H1 (cell line): ENCODE data around the gene MYH11. TPM values are rescaled to one million over a fixed set of nuclear protein-coding genes. Genes with fewer than 3 reads are reported as not detected.

Source experiments
- CTCF ChIA-PET: fragments of 300-600 bp; sonication (Branson Sonifier 250); formaldehyde crosslinking; loops from one replicate; lab custom pipeline; 2021; ENCODE audit not compliant: partially characterized antibody; lab: Charles Lee
- POLR2A ChIA-PET: fragments of 300-600 bp; sonication (Branson Sonifier 250); formaldehyde crosslinking; loops from one replicate; lab custom pipeline; 2021; ENCODE audit warnings: inconsistent platforms; ENCODE audit not compliant: partially characterized antibody; lab: Charles Lee
- DNase-seq, 2 experiments: peaks; one replicate each; pipeline versions ENCODE4 v3.0.0 to v3.0.0-alpha.2; 2010 to 2022; ENCODE audit warnings: low spot score in 2 of 2, low read depth in 1 of 2, mixed read lengths in 1 of 2
- FAIRE-seq: peaks from 2 replicates; lab custom pipeline; 2011; peaks lifted over from hg19 to GRCh38; lab: Jason Lieb, UNC
- H2AFZ ChIP-seq: 2 replicates; pipeline ENCODE4 v1.8.1; 2012; ENCODE audit warnings: low read length, inconsistent platforms
- H2AK5ac ChIP-seq: 2 replicates; pipeline ENCODE4 v1.6.1; 2013; ENCODE audit warnings: low read depth, low read length
- H2BK120ac ChIP-seq: replicated peaks from 2 replicates; pipeline ENCODE3; 2013; ENCODE audit warnings: low read depth, low read length, inconsistent platforms
- H2BK12ac ChIP-seq: 2 replicates; pipeline ENCODE4 v1.6.1; 2013; ENCODE audit warnings: low read depth, low read length
- H2BK15ac ChIP-seq: 2 replicates; pipeline ENCODE4 v1.6.1; 2013; ENCODE audit warnings: low read length
- H2BK20ac ChIP-seq: 2 replicates; pipeline ENCODE4 v1.6.1; 2013; ENCODE audit warnings: low read length
- H2BK5ac ChIP-seq: 2 replicates; pipeline ENCODE4 v1.6.1; 2013; ENCODE audit warnings: low read depth, low read length
- H3K14ac ChIP-seq: 2 replicates; pipeline ENCODE4 v1.6.1; 2013; ENCODE audit warnings: inconsistent platforms; ENCODE audit not compliant: insufficient read length
- H3K18ac ChIP-seq: 2 replicates; pipeline ENCODE4 v1.6.1; 2013; ENCODE audit warnings: low read length; ENCODE audit errors: extremely low read depth
- H3K23ac ChIP-seq: 2 replicates; pipeline ENCODE4 v1.6.1; 2013; ENCODE audit warnings: inconsistent platforms; ENCODE audit not compliant: insufficient read length
- H3K23me2 ChIP-seq: 2 replicates; pipeline ENCODE4 v1.6.1; 2013; ENCODE audit warnings: low read depth, low read length
- H3K27ac ChIP-seq: 2 replicates; pipeline ENCODE4 v1.6.1; 2011; ENCODE audit warnings: low read depth, low read length, inconsistent platforms
- H3K27me3 ChIP-seq, 4 experiments: replicated peaks in 1 of 4; 1 replicate in 1 of 4; 2 replicates in 3 of 4; pipeline versions ENCODE4 v1.6.1 to v1.8.1; 2011 to 2013; ENCODE audit warnings: low read length in 3 of 4, mild to moderate bottlenecking in 3 of 4, inconsistent platforms in 2 of 4, mixed read lengths in 2 of 4, moderate library complexity in 1 of 4; ENCODE audit not compliant: control insufficient read depth in 3 of 4, insufficient read depth in 3 of 4; ENCODE audit errors: extremely low read depth in 1 of 4
- H3K36me3 ChIP-seq, 4 experiments: 2 replicates each; pipeline versions ENCODE4 v1.6.1 to v1.8.1; 2011 to 2013; ENCODE audit warnings: mild to moderate bottlenecking in 4 of 4, low read length in 3 of 4, moderate library complexity in 2 of 4, control low read depth in 1 of 4, inconsistent platforms in 1 of 4; ENCODE audit not compliant: insufficient read depth in 4 of 4, control insufficient read depth in 2 of 4
- H3K4ac ChIP-seq: replicated peaks from 2 replicates; pipeline ENCODE3; 2013; ENCODE audit warnings: low read length, low read depth, mixed read lengths, inconsistent platforms; ENCODE audit not compliant: insufficient read length
- H3K4me1 ChIP-seq, 4 experiments: replicated peaks in 1 of 4; 1 replicate in 1 of 4; 2 replicates in 3 of 4; pipeline versions ENCODE4 v1.6.1 to v1.8.1; 2011 to 2013; ENCODE audit warnings: low read length in 3 of 4, inconsistent platforms in 2 of 4, mixed read lengths in 1 of 4; ENCODE audit not compliant: insufficient read depth in 4 of 4, control insufficient read depth in 3 of 4
- H3K4me2 ChIP-seq, 2 experiments: 2 replicates each; pipeline versions ENCODE4 v1.6.1 to v1.8.1; 2011 to 2013; ENCODE audit warnings: low read depth in 2 of 2, low read length in 2 of 2, control low read depth in 1 of 2, inconsistent platforms in 1 of 2, mild to moderate bottlenecking in 1 of 2; ENCODE audit not compliant: insufficient read depth in 1 of 2
- H3K4me3 ChIP-seq, 4 experiments: fragments of 200-600, 300-600 bp in 1 of 4; sonication (generic), shearing (Covaris generic), sonication (Bioruptor Twin) in 1 of 4; 2 replicates each; pipeline versions ENCODE4 v1.5.1 to v1.8.1; 2011 to 2016; ENCODE audit warnings: low read length in 4 of 4, low read depth in 3 of 4, control low read depth in 2 of 4, inconsistent platforms in 2 of 4, mild to moderate bottlenecking in 2 of 4, mixed read lengths in 1 of 4, moderate library complexity in 1 of 4; ENCODE audit not compliant: insufficient read depth in 2 of 4; ENCODE audit errors: extremely low read depth in 1 of 4
- H3K56ac ChIP-seq: replicated peaks from 2 replicates; pipeline ENCODE3; 2013; ENCODE audit warnings: low read depth, mild to moderate bottlenecking, mixed read lengths, low read length, inconsistent platforms; ENCODE audit not compliant: insufficient read length
- H3K79me1 ChIP-seq: 2 replicates; pipeline ENCODE4 v1.6.1; 2013; ENCODE audit warnings: low read depth, low read length, control low read depth
- H3K79me2 ChIP-seq, 2 experiments: 2 replicates each; pipeline versions ENCODE4 v1.6.1 to v1.8.1; 2012 to 2013; ENCODE audit warnings: low read length in 2 of 2, mild to moderate bottlenecking in 2 of 2, inconsistent platforms in 1 of 2; ENCODE audit not compliant: insufficient read depth in 2 of 2, control insufficient read depth in 1 of 2
- H3K9ac ChIP-seq, 4 experiments: replicated peaks in 1 of 4; 1 replicate in 1 of 4; 2 replicates in 3 of 4; pipeline versions ENCODE4 v1.6.1 to v1.8.1; 2011 to 2013; ENCODE audit warnings: low read depth in 3 of 4, low read length in 3 of 4, control low read depth in 2 of 4, mild to moderate bottlenecking in 2 of 4, moderate library complexity in 2 of 4, inconsistent platforms in 1 of 4; ENCODE audit errors: extremely low read depth in 1 of 4
- H3K9me3 ChIP-seq, 2 experiments: 2 replicates each; pipeline versions ENCODE4 v1.6.1 to v1.8.1; 2012 to 2013; ENCODE audit warnings: mild to moderate bottlenecking in 2 of 2, moderate library complexity in 2 of 2, control low read depth in 1 of 2, inconsistent platforms in 1 of 2, low read depth in 1 of 2, low read length in 1 of 2, mixed read lengths in 1 of 2; ENCODE audit not compliant: insufficient read depth in 2 of 2
- H4K20me1 ChIP-seq, 2 experiments: replicated peaks in 1 of 2; 2 replicates each; pipeline versions ENCODE3 to v1.8.1; 2011 to 2013; ENCODE audit warnings: inconsistent platforms in 2 of 2, low read length in 2 of 2, mild to moderate bottlenecking in 1 of 2; ENCODE audit not compliant: insufficient read depth in 2 of 2, control insufficient read depth in 1 of 2
- H4K5ac ChIP-seq: 2 replicates; pipeline ENCODE4 v1.6.1; 2013; ENCODE audit warnings: low read length, low read depth, mixed read lengths, inconsistent platforms; ENCODE audit not compliant: insufficient read length
- H4K8ac ChIP-seq: 2 replicates; pipeline ENCODE4 v1.8.0; 2013; ENCODE audit warnings: mild to moderate bottlenecking, moderate library complexity, low read length, inconsistent platforms; ENCODE audit not compliant: insufficient read depth; ENCODE audit errors: extremely low read depth
- H4K91ac ChIP-seq: replicated peaks from 2 replicates; pipeline ENCODE3; 2013; ENCODE audit warnings: low read length, mixed read lengths, inconsistent platforms; ENCODE audit not compliant: insufficient read length
- ATF3 ChIP-seq: IDR thresholded peaks from 2 replicates; pipeline ENCODE4 v1.6.1; 2011; ENCODE audit warnings: low read depth, mild to moderate bottlenecking, low read length; ENCODE audit not compliant: insufficient read depth
- BACH1 ChIP-seq: IDR thresholded peaks from 2 replicates; pipeline ENCODE4 v1.6.1; 2012; ENCODE audit warnings: low read length, improper control_type of control experiment
- BCL11A ChIP-seq, 2 experiments: IDR thresholded peaks; one replicate each; pipeline ENCODE4 v1.6.1; 2011; ENCODE audit warnings: low read depth in 2 of 2, low read length in 2 of 2, mild to moderate bottlenecking in 2 of 2
- CHD1 ChIP-seq: IDR thresholded peaks from 2 replicates; pipeline ENCODE4 v1.6.1; 2012; ENCODE audit warnings: low read depth, low read length, improper control_type of control experiment
- CTCF ChIP-seq, 3 experiments: IDR thresholded peaks; 1 replicate in 2 of 3; 2 replicates in 1 of 3; pipeline versions ENCODE4 v1.5.1 to v1.6.1; 2011; ENCODE audit warnings: low read length in 3 of 3, mild to moderate bottlenecking in 3 of 3, inconsistent platforms in 2 of 3, low read depth in 1 of 3, moderate library complexity in 1 of 3; ENCODE audit not compliant: insufficient read depth in 1 of 3; ENCODE audit errors: control extremely low read depth in 1 of 3
- GABPA ChIP-seq: IDR thresholded peaks from 2 replicates; pipeline ENCODE4 v1.6.1; 2011; ENCODE audit warnings: mild to moderate bottlenecking, low read length, moderate library complexity, borderline replicate concordance; ENCODE audit not compliant: insufficient read depth
- KDM5A ChIP-seq: fragments of 200-600 bp; IDR thresholded peaks from 2 replicates; pipeline ENCODE4 v1.7.1; 2012; ENCODE audit warnings: mild to moderate bottlenecking, low read length, inconsistent platforms, mixed read lengths
- RAD21 ChIP-seq, 2 experiments: IDR thresholded peaks in 1 of 2; conservative IDR thresholded peaks in 1 of 2; 2 replicates each; pipeline ENCODE4 v1.6.1; 2011; ENCODE audit warnings: low read depth in 2 of 2, low read length in 2 of 2, improper control_type of control experiment in 1 of 2, inconsistent platforms in 1 of 2, mild to moderate bottlenecking in 1 of 2, moderate library complexity in 1 of 2
- SRF ChIP-seq: IDR thresholded peaks from 2 replicates; pipeline ENCODE4 v1.6.1; 2011; ENCODE audit warnings: mild to moderate bottlenecking, low read depth, low read length, moderate library complexity
- SUZ12 ChIP-seq: fragments of 200-600 bp; sonication (generic); IDR thresholded peaks from 2 replicates; pipeline ENCODE4 v1.6.1; 2012; ENCODE audit warnings: mild to moderate bottlenecking, inconsistent platforms, low read length, moderate library complexity, mixed read lengths
- ZNF274 ChIP-seq: IDR thresholded peaks from 2 replicates; pipeline ENCODE4 v1.7.0; 2012; ENCODE audit warnings: low read length, borderline replicate concordance; ENCODE audit errors: extremely low read depth
- WGBS, 2 experiments: shearing (Covaris generic) in 1 of 2; methylation state at CpG; one replicate each; pipeline versions ENCODE4 v1.1.6 to v1.1.7; 2013 to 2015; ENCODE audit warnings: low lambda C conversion rate in 2 of 2, mixed read lengths in 2 of 2, inconsistent platforms in 1 of 2, low coverage in 1 of 2, missing lambda C conversion rate in 1 of 2; ENCODE audit not compliant: insufficient replicate concordance in 2 of 2, insufficient coverage in 1 of 2, insufficient read length in 1 of 2; ENCODE audit errors: extremely low coverage in 1 of 2, missing lambda C conversion rate in 1 of 2; 5-methylcytosine and 5-hydroxymethylcytosine counted together
- polyA plus RNA-seq, 7 experiments: library from polyadenylated mRNA; depleted of rRNA in 3 of 7; stranded (reverse) in 5 of 7; unstranded in 2 of 7; fragments of >200 nt in 5 of 7; fragments of 200-250 nt in 2 of 7; gene quantifications; 1 replicate in 5 of 7; 2 replicates in 1 of 7; 4 replicates in 1 of 7; pipeline versions ENCODE4 v1.2.1 to v1.2.3, GENCODE V29; 2011 to 2013; ENCODE audit warnings: missing spikeins in 2 of 7, mixed read lengths in 2 of 7
- total RNA-seq: library from RNA; stranded (reverse); fragmentation: NEBNext Ultra II Directional; extraction: Animal tissue kit (Norgen Biotek cat#: 25700); gene quantifications from 2 replicates; pipeline ENCODE4 v1.2.1, GENCODE V29; 2021

Gene MYH11
- total and polyA plus RNA-seq, 2 of the 8 experiments (the other 6 are each of a cell fraction or from before 2014, with no cell fraction given), result 0.11 to 0.78 TPM

- H4K8ac ChIP-seq, result no peak overlapping the region
- no peaks in the 10 kb centered on the region for H3K27me3 ChIP-seq
- 0 out of 4 replicates have a peak, but pooled peaks cover 0 to 2% of the 10 kb centered on the region in 2 experiments for H3K9me3 ChIP-seq
- H2BK12ac ChIP-seq, result no peak overlapping the region
- no peak overlapping the region for H3K14ac ChIP-seq
- no peak overlapping the region for H2AFZ ChIP-seq
- no peaks in the 10 kb centered on the region for H3K79me1 ChIP-seq
- H2BK5ac ChIP-seq, result no peak overlapping the region
- no peak overlapping the region for H3K27ac ChIP-seq
- H3K4ac ChIP-seq, result no peak overlapping the region
- no peak overlapping the region for H2BK15ac ChIP-seq
- no peak overlapping the region for H2BK120ac ChIP-seq
- H3K4me3 ChIP-seq, result no peak overlapping the region
- no peak overlapping the region for H4K91ac ChIP-seq
- H3K36me3 ChIP-seq, result no peaks in the 10 kb centered on the region
- no peak overlapping the region for H3K18ac ChIP-seq
- 80% methylated on average over 1 of the region's 1 CpG; no CpG with 5 or more reads in 1 of the 2 experiments for WGBS, 2 experiments
- no peak overlapping the region for H3K9ac ChIP-seq
- no peaks in the 10 kb centered on the region for H4K20me1 ChIP-seq
- no peak overlapping the region for H3K56ac ChIP-seq
- H3K4me1 ChIP-seq, result no peaks in the 10 kb centered on the region
- no peak overlapping the region for H4K5ac ChIP-seq
- no peak overlapping the region for H2BK20ac ChIP-seq
- no peak for FAIRE-seq
- ChIA-PET CTCF (interaction anchor here (1.0 to 2.0 kb wide), 4 partner anchors 12 to 144 kb away, joined by 3 to 8 read pairs (median 4); no protein-coding TSS in a partner anchor), POLR2A (no interaction called here)
- no peak overlapping the region for H3K4me2 ChIP-seq
- H2AK5ac ChIP-seq, result no peak overlapping the region
- H3K23me2 ChIP-seq, result peaks cover 9% of the 10 kb centered on the region; the same call in 1 of the 2 replicates
- H3K23ac ChIP-seq, result no peak overlapping the region
- no peak for DNase-seq
- H3K79me2 ChIP-seq, result no peaks in the 10 kb centered on the region
- TF ChIP-seq SUZ12 (no peak), GABPA (no peak), SRF (no peak), RAD21 (IDR thresholded peaks at IDR 0.05 in 1 of 2, conservative IDR thresholded peaks at IDR 0.05 in 1 of 2; ENCODE audit: low read depth in 2 of 2, low read length in 2 of 2) (no peak), BACH1 (no peak), ATF3 (no peak), CHD1 (no peak), ZNF274 (no peak), KDM5A (no peak), BCL11A (IDR thresholded peaks at IDR 0.05; ENCODE audit: low read depth in 2 of 2, low read length in 2 of 2) (no peak), CTCF (IDR thresholded peaks at IDR 0.05; ENCODE audit: control extremely low read depth in 1 of 3, insufficient read depth in 1 of 3, low read depth in 1 of 3, low read length in 3 of 3) (no peak)
These were observed 61.2 kb downstream of the MYH11 start for GRCh38 chr16:15795615-15796014.
